IPS DF 4.7 (cell line): Measurements from ENCODE around the gene MARCHF10.
"Not testable (repeated sequence)": the region's sequence is repeated elsewhere in the genome, so short reads cannot be mapped to it uniquely, and the experiment has no call there.

Experiments used
- DNase-seq: peaks from one replicate; pipeline ENCODE4 v3.0.0-alpha.2; 2013; ENCODE audit warnings: low spot score; ENCODE audit errors: extremely low read depth

MARCHF10 gene

GRCh38 chr17:62787366-62787765, 20.7 kb downstream of the MARCHF10 start:
- no peak for DNase-seq

DNA sequence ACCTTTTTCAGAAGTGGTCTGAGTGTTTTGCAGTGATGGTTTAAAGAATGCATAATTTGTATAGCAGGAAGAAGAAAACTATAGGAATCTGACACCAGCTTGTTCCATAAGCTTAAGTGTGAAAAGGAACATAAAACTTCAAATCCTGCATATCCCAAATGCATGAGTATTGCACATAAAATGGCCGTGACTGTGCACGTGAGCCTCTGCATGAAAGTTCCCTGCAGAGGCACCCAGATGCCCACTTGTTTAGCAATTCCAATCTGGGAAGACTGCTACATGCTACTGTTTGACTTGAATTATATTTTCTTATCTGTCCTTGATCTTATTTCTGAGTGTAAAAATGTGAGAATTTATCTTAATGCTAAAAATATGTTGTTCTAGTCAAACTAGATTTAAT, 21.5 kb downstream of the MARCHF10 start:
- DNase-seq: no peak

DNA sequence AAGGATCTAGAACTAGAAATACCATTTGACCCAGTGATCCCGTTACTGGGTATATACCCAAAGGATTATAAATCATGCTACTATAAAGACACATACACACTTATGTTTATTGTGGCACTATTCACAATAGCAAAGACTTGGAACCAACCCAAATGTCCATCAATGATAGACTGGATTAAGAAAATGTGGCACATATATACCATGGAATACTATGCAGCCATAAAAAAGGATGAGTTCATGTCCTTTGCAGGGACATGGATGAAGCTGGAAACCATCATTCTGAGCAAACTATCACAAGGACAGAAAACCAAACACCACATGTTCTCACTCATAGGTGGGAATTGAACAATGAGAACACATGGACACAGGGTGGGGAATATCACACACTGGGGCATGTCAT, 22.1 kb downstream of the MARCHF10 start:
- DNase-seq: not testable (repeated sequence)

DNA sequence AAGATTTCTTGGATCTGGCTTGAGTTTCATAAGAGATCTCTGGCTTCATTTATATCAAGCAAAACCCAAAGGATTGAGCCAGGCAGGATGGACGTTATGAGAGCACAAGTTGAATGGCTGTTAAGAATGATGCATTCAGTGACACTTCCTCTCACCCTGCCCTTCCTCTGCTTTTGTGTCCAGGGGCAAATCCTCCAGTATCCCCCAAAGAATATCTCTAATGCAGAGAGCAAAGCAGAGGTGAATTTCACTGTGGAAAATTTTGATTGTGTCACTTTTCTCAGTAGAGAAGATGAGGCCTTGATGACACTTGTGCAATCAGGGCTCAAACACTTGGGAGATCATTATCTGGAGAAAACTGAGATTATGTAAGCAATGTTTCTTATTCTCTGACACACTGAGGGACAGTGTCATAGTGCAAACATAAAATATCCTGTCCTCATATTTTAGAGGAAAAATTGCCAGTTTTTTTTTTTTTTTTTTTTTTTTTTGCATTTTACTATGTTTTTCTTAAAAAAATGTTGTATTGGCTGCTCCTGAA, 25.3 kb downstream of the MARCHF10 start:
- no peak for DNase-seq

DNA sequence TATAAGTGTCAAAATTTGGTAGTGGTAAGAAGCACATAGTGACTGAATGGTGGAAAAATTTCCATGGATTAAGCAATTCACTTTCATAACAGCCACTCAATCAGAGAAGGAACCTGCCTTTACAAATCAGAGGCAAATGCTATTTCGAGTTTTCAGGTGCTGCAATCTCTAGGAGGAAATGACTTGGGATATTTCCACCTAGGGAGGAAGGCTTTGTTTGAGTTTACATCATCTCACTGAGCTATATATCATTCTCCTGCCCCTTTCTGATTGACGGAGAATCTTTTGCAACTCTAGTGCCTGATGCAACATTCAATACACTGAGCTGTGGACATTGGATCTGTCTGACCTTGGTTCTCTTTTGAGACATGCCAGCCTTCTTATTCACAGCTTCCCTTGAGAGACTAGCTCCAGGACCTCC, 26.3 kb downstream of the MARCHF10 start:
- no peak for DNase-seq

GRCh38 chr17:62781356-62781755, 26.8 kb downstream of the MARCHF10 start:
- no peak for DNase-seq

DNA sequence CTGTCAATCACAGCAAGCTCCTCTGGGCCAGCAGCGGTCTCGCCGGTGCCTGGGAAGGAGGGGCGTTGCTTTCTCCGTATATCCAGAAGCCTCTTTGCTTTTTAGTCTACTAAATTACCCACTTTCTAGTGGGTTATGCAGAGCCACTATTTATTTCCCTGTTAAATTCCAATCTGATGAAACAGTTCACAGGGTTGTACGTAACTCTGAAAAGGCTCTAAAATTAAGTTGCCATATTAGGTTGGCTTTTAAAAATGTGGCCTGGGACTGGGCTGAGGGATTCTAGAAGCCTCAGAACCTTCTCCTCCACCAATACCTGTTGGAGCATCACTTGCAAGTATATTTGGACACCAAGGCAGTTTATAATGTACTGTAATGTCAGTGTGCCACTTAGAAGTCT, 27.2 kb downstream of the MARCHF10 start:
- DNase-seq: no peak

DNA sequence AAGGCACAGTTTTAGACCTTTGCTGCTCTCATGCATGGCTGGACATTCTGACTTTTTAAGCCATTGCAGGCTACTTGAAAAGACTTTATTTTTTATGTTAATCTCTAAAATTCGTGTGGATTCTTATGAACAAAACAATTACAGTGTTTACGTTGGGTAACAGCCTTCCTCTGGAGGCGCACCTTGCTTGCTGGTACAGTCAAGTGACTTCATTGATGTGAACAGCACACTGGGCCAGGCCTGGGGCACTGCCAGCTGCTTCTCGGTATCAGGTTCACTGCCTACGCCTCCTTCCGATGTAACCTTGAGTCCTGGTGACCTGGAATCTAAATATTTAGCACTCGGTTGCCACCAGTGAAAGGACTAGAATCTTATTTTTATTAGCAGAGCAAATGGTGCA, 27.8 kb downstream of the MARCHF10 start:
- DNase-seq: no peak

- no peak for DNase-seq
These were observed 29.0 kb downstream of the MARCHF10 start for GRCh38 chr17:62778990-62779681.

DNA sequence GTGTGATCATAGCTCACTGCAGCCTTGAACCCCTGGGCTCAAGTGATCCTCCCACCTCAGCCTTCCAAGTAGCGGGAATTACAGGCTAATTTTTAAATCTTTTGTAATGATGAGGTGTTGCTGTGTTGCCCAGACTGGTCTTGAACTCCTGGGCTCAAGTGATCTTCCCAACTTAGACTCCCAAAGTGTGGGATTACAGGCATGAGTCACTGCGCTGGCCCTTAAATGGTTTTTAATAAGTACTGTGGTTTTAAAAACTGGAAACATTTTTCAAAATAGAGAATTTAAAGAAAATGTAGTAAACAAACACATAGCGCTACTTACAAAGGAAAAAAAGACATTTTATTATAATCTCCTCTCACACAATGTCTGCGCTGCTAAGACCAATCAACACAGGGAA, 32.2 kb downstream of the MARCHF10 start:
- no peak for DNase-seq

DNA sequence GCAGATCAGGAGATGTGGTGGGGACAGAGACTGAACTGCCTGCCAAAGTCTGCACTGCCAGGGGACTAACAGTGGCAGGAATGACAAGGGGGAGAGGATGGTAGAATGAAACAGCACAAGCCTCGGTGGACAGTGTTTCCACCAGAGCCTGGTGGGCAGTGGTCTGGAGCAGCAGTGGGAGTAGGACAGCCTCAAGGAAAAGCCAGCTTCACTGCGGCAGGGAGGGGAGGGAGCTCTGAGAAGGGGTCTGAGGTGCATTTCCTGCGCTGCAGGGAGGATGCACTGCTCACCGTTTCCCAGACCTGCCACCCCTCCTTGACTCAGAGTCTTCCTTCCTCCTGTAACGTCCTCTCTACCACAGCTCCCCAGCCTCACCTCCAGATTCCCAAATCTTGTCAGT, 33.8 kb downstream of the MARCHF10 start:
- DNase-seq: no peak

DNA sequence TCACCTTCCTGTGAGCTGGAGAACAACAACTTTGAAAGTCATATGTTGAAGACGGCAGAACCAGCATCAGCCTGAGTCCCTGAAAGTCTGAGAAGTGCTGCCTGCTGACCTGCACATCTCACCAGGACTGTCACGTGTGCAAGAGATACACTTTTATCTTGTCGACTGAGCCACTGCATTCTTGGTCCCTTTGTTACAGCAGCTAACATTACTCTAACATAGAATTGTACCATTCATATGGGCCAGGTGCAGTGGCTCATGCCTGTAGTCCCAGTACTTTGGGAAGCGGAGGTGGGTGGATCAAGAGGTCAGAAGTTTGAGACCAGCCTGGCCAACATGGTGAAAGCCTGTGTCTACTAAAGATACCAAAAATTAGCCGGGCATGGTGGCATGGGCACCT, 40.1 kb downstream of the MARCHF10 start:
- no peak for DNase-seq

GRCh38 chr17:62765351-62765750, 42.8 kb downstream of the MARCHF10 start:
- no peak for DNase-seq

DNA sequence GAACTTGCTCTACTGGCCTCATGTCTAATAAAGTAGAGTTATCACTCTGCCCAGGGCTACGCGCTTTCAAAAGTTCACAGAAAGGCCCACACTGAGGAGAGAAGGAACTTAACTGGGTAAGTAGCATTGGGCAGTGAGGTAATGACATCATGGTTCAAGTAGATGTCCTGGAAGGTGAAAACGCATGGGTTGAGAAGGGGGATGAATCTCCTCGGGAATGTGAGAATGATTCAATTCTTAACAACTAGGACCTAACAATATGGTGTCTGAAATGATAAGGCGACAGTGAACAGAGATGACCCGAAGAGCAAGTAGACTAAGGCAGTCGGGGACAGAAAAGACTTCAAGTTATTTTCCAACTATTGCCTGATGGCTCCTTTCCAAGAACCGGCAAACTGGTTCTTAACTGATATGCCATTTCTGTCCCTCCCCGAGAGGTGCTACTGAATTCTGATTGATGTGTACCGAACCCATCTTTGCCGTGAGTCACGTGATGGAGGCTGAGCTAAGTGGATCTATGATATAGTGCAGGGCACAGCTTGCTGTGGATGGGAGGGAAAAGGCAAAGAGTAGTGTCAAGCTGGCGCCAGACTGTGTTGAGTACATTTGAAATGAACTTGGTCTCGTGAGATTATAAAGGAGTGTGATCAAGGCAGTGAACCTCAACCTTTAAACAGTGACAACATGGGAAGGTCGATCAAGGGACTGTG, 44.1 kb downstream of the MARCHF10 start:
- DNase-seq: no peak

DNA sequence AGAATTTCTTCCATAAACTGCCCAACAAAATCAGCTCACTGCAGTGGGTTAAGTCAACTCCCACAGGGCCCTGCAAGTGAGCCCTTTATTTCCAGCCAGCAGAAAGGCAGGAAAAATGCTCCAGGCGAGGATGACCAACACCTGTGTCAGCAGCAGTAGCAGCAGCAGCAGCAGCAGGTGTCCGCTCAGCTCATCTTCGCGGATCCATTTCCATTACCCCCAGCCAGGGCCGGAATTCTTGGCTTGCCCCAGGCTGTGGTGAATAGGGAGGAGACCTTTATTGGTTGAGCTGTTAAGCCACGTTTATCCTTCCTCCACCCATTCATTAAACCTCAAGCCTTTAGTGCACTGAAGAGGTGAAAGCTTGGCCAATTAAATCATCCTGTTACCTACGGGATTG, 46.2 kb downstream of the MARCHF10 start:
- no peak for DNase-seq

DNA sequence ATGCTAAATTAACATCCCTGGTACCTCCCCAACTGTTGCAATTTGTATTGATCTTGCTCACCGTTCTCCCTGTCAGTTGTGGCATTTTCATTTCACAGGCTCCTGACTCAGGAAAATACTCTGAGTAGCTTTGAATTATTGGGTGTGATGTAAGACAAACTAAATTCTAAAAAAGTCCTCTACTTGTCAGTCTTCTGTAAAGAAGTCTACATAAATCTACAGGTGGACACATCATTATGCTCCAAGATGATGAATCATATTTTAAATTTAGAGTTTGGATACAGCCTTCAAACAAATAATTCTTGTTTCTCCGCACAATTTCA, 47.2 kb downstream of the MARCHF10 start:
- DNase-seq: no peak

DNA sequence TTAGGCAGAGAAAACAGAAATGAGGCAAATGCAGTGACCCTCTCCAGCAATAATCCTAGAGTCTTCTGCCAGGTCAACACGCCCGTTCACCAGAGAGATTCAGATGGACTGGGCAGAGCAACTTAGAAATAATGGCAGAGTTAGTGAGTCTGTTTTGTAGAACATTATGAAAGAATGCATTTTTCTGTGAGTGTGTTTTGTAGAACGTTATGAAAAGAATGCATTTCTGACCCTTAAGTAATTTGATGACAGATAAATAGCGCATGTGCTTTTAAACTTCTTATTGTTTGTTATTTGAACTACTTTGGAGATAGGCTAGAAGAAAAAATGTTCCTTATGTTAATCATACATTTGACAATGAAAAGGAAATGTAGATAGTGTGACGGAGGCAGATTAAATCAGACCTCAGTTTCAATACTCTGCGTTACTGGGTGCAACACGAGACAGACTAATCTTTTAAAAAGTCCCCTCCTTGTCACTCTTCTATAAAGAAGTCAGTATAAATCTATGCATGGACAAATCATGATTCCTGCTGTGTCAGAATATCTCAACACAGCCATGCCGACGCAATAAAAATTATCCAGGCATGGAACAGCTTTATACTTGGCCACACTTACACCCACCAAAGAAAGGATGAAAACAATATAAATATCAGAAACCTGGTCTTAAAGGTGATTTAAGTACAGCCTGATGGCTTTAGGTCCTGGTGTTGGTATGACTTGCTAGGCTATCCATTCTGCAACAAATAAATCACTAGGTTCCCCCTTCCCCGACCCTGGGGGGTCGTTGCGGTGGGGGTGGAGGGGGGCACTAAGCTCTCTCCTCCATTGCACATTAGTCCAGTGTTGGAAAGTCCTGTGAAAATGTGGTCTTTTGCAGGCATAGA, 47.8 kb downstream of the MARCHF10 start:
- no peak for DNase-seq

DNA sequence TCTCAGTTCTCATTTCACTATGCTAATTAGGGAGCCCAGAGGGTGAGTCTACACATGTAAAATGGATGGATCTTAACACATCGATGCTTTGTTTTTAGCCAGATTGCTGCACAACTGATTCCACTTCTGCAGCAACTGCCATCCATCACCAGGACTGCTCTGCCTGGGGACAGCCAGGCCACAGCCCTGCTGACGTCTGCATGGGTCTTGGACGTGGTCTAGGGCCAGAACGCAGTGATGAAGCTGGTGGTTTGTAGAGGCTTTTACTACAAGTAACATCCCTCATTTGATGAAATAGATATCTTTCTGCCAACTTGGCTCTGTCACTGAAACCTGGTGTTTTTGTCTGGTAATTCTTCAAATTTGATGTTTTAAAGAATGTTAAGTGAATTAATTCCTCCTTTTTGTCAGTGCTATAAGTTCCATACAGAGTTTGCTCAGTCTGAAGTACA, 50.6 kb downstream of the MARCHF10 start:
- no peak for DNase-seq

- DNase-seq: no peak
These were observed 51.9 kb downstream of the MARCHF10 start for GRCh38 chr17:62756198-62756597.

GRCh38 chr17:62755141-62755851, 52.8 kb downstream of the MARCHF10 start:
- no peak for DNase-seq

- no peak for DNase-seq
These were observed 53.5 kb downstream of the MARCHF10 start for GRCh38 chr17:62754631-62755030.
